OCI-LY7 (cell line): Measurements from ENCODE around the gene TMEM43. TPM values are rescaled to one million over a fixed set of nuclear protein-coding genes. Genes with fewer than 3 reads are reported as not detected.

ENCODE experiments used
- BruUV-seq: library from RNA; stranded (reverse); fragments of 400-500 nt; replicated peaks from 2 replicates; lab custom pipeline; 2021; lab: Mats Ljungman, UMichigan
- CTCF ChIA-PET: fragments of 300-600 bp; sonication (Branson Sonifier 250); formaldehyde crosslinking; loops from one replicate; lab custom pipeline; 2022; ENCODE audit warnings: antibody characterized with exemption; ENCODE audit not compliant: unreplicated experiment; lab: Charles Lee
- POLR2A ChIA-PET: fragments of 300-600 bp; sonication (Branson Sonifier 250); formaldehyde crosslinking; loops from one replicate; lab custom pipeline; 2022; ENCODE audit warnings: antibody characterized with exemption; lab: Charles Lee
- DNase-seq: peaks from one replicate; pipeline ENCODE4 v3.0.0-alpha.2; 2015; ENCODE audit warnings: low spot score
- H2AFZ ChIP-seq: fragments of 200-600 bp; sonication (generic), shearing (Covaris generic); 2 replicates; pipeline ENCODE4 v1.6.1; 2014; ENCODE audit warnings: mild to moderate bottlenecking, antibody characterized with exemption, low read length, moderate library complexity
- H3K27ac ChIP-seq: fragments of 200-600 bp; sonication (generic); 2 replicates; pipeline ENCODE4 v1.5.1; 2014; ENCODE audit warnings: mixed run types, low read depth, mild to moderate bottlenecking, moderate library complexity, low read length, inconsistent platforms; ENCODE audit not compliant: poor library complexity, severe bottlenecking
- H3K36me3 ChIP-seq: fragments of 200-600 bp; sonication (generic); 2 replicates; pipeline ENCODE4 v1.6.1; 2014; ENCODE audit warnings: mild to moderate bottlenecking, antibody characterized with exemption, low read length, moderate library complexity, mixed read lengths; ENCODE audit not compliant: insufficient read depth
- H3K4me1 ChIP-seq: fragments of 200-600 bp; sonication (generic); 2 replicates; pipeline ENCODE4 v1.5.1; 2014; ENCODE audit warnings: mild to moderate bottlenecking, low read length; ENCODE audit not compliant: insufficient read depth, poor library complexity, severe bottlenecking
- H3K4me2 ChIP-seq: fragments of 200-600 bp; sonication (generic); 2 replicates; pipeline ENCODE4 v1.6.1; 2014; ENCODE audit warnings: mild to moderate bottlenecking, low read length
- H3K4me3 ChIP-seq: fragments of 200-600 bp; sonication (generic); 2 replicates; pipeline ENCODE4 v1.5.1; 2014; ENCODE audit warnings: mild to moderate bottlenecking, low read depth, low read length; ENCODE audit not compliant: poor library complexity, severe bottlenecking
- H3K79me2 ChIP-seq: fragments of 200-600 bp; sonication (generic); 2 replicates; pipeline ENCODE4 v1.6.1; 2016; ENCODE audit warnings: low read depth, mild to moderate bottlenecking, low read length, moderate library complexity, mixed read lengths; ENCODE audit not compliant: insufficient read depth
- H3K9me2 ChIP-seq: fragments of 200-600 bp; sonication (generic); 2 replicates; pipeline ENCODE4 v1.6.1; 2016; ENCODE audit warnings: mild to moderate bottlenecking, low read length, mixed read lengths; ENCODE audit not compliant: insufficient read depth
- H3K9me3 ChIP-seq: fragments of 200-600 bp; sonication (generic); 2 replicates; pipeline ENCODE4 v1.6.1; 2014; ENCODE audit warnings: mild to moderate bottlenecking, mixed run types, low read length, mixed read lengths
- H4K20me1 ChIP-seq: fragments of 200-600 bp; sonication (generic); 2 replicates; pipeline ENCODE4 v1.6.1; 2014; ENCODE audit warnings: mild to moderate bottlenecking, antibody characterized with exemption, low read length, moderate library complexity, mixed read lengths; ENCODE audit not compliant: insufficient read depth
- CTCF ChIP-seq: fragments of 200-600 bp; sonication (generic); conservative IDR thresholded peaks from 2 replicates; pipeline ENCODE4 v1.5.1; 2014; ENCODE audit warnings: mild to moderate bottlenecking, antibody characterized with exemption, low read length, moderate library complexity, mixed read lengths
- EZH2phosphoT487 ChIP-seq: fragments of 200-600 bp; sonication (generic); IDR thresholded peaks from 2 replicates; pipeline ENCODE4 v1.6.1; 2018; ENCODE audit warnings: low read depth, borderline replicate concordance, mild to moderate bottlenecking, mixed run types, antibody characterized with exemption, low read length, moderate library complexity, mixed read lengths
- intact Hi-C: fragments of 100-400 bp; cut with micrococcal nuclease; formaldehyde crosslinking; loops from one replicate; pipeline ENCODE4 v1.10.0; 2022; ENCODE audit not compliant: unreplicated experiment
- total RNA-seq, 2 experiments: library from RNA; depleted of rRNA in 1 of 2; stranded (reverse); fragments of >200 nt in 1 of 2; shearing (Covaris generic) in 1 of 2; gene quantifications; 2 replicates each; pipeline ENCODE4 v1.2.3, GENCODE V29; 2014 to 2022

Gene TMEM43
- total RNA-seq, 2 experiments from 2014 or later, result 19.7 to 22.2 TPM

GRCh38 chr3:14186854-14187458, 62.1 kb downstream of the TMEM43 start:
- Histone ChIP-seq H4K20me1 (no peaks in the 10 kb centered on the region; the same call in 1 of the 2 replicates), H3K4me2 (no peak overlapping the region), H3K79me2 (peaks cover 27% of the 10 kb centered on the region; the same call in 1 of the 2 replicates), H3K36me3 (peaks cover 81% of the 10 kb centered on the region), H2AFZ (no peak overlapping the region), H3K27ac (no peak overlapping the region), H3K9me3 (no peaks in the 10 kb centered on the region), H3K4me3 (no peak overlapping the region), H3K9me2 (no peaks in the 10 kb centered on the region), H3K4me1 (peaks cover 8% of the 10 kb centered on the region)
- TF ChIP-seq CTCF, result no peak
- no peak for TF ChIP-seq EZH2phosphoT487
- intact Hi-C loops, result no loop called here
- POLR2A ChIA-PET, result interaction anchor here (0.5 kb wide), 1 partner anchor 466 kb away, joined by 3 read pairs; no protein-coding TSS in a partner anchor
- CTCF ChIA-PET, result no interaction called here
- no peak for DNase-seq
- BruUV-seq, result no TSS peak

- H3K9me2 ChIP-seq, result no peaks in the 10 kb centered on the region
- intact Hi-C loops, result no loop called here
- TF ChIP-seq EZH2phosphoT487 (no peak), CTCF (no peak)
- peaks cover 20% of the 10 kb centered on the region; the same call in 1 of the 2 replicates for H3K79me2 ChIP-seq
- H4K20me1 ChIP-seq, result no peaks in the 10 kb centered on the region; the same call in 1 of the 2 replicates
- DNase-seq, result no peak
- H3K36me3 ChIP-seq, result peaks cover 69% of the 10 kb centered on the region
- POLR2A ChIA-PET, result no interaction called here
- peaks cover 2% of the 10 kb centered on the region for H3K4me1 ChIP-seq
- H3K4me3 ChIP-seq, result no peak overlapping the region
- CTCF ChIA-PET, result no interaction called here
- H3K9me3 ChIP-seq, result no peaks in the 10 kb centered on the region
- H3K27ac ChIP-seq, result no peak overlapping the region
- BruUV-seq, result no TSS peak
- no peak overlapping the region for H3K4me2 ChIP-seq
- H2AFZ ChIP-seq, result no peak overlapping the region
Observed at GRCh38 chr3:14188041-14188754, 63.3 kb downstream of the TMEM43 start.

Other genes starting within 250 kb of the TMEM43 start
- gene WNT7A, start 245.0 kb upstream of the TMEM43 start, total RNA-seq (2014; rRNA removed; shearing (Covaris generic)), result not detected in 2 replicates
- not detected in 2 replicates for gene WNT7A, start 245.0 kb upstream of the TMEM43 start, total RNA-seq (2022)
- gene CHCHD4, start 182 bp upstream of the TMEM43 start, total RNA-seq (2014; rRNA removed; shearing (Covaris generic)), result 19.8 and 24.7 TPM in 2 replicates
- gene CHCHD4, start 182 bp upstream of the TMEM43 start, total RNA-seq (2022), result 26.9 and 27.1 TPM in 2 replicates
- gene XPC, start 53.5 kb downstream of the TMEM43 start, total RNA-seq (2014; rRNA removed; shearing (Covaris generic)), result 22.7 and 30.2 TPM in 2 replicates
- gene XPC, start 53.5 kb downstream of the TMEM43 start, total RNA-seq (2022), result 38.6 and 44.1 TPM in 2 replicates
- 12.4 and 15.6 TPM in 2 replicates for gene LSM3, start 53.8 kb downstream of the TMEM43 start, total RNA-seq (2014; rRNA removed; shearing (Covaris generic))
- gene LSM3, start 53.8 kb downstream of the TMEM43 start, total RNA-seq (2022), result 21.0 and 21.9 TPM in 2 replicates